Measurements from ENCODE around the gene ASTN2.
"Not testable (repeated sequence)": the region's sequence is repeated elsewhere in the genome, so short reads cannot be mapped to it uniquely, and the experiment has no call there.

The ASTN2 gene

DNA sequence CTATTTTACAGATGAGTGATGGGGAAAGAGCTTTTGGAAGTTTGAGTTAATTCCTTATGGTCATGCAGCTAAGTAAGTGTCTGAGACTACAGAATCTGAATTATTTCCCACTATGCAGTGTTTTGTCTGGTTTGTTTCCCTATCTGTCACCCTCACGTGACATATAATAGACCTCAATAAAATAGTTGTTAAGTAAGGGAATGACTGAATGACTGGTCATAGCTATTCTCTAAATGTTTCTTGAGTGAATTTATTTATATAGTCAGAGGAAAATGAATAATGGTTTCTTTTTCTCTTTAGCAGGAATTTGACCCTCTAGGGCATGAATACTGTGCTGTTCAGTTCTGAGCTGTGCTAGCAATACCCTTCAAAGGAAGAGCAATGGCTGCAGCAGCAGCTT is 717.5 kb downstream of the ASTN2 start:
- DNase-seq (no peak), ATAC-seq (no peak)

DNA sequence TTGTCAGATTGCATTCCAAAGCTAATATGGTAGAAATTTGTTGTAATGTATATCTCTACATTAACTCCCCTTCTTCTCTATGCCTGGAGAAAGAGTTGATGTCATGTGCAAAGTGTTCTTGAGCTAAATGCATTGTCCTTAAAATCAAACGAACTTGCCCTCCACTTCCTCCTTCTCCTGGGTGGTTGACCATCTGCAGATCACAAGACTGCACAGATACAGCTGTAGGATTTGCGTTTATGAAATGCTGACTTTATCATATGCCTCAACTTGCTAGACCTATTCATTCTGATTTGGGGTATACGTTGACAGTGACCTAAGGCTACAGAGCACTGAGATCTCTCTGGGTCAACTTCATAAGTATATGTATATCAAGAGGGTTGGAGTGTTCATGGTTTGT is 719.4 kb downstream of the ASTN2 start:
- ATAC-seq (no peak), DNase-seq (no peak)

DNA sequence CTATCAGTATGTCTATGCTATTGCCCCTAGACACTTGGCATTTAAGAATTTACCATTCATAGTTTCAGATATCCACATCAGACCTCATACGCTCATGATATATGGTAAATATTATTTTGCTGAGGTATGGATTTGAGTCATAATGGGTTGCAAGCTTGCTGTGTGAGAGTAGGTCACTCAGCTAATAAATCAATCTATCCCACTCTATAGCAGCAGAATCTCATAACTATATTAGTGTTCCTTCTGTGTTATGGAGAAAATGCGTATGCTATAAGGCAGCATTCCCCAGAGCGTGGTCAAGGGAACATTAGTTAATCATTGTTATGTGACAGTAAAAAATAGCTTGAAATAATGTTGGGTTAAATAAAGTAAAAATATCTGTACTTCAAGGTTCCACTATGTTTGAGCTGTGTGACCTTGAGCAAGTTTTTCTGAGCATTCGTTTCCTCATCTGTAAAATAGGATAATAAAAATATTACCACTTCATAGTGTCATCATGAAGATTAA is 720.0 kb downstream of the ASTN2 start:
- no peak for DNase-seq
- ATAC-seq, result no peak

DNA sequence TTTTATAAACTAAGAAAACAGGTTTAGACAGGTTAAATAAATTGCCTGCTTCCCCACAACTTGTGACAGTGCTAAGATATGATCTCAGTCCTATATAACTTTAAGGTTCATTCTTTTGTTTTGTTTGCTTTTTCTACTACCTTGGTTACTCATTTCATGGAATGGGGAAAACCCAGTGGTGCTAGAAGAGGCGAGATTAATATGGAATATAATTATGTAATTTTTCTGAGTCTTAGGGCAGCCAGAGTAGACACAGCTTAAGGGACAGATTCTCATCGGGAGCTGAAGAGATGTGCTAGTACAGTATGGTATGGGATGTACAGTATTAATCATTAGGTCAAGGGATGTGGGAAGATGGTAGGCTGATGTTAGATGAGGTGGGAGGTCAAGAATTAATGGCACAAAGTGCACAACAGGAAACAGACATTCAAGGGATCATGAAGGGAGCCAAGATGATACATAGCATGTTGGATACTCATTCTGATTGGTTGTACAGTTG is 721.6 kb downstream of the ASTN2 start:
- ATAC-seq (peak; percentile 30), DNase-seq (no peak)

- ATAC-seq, result no peak
- no peak for DNase-seq
These were observed 722.2 kb downstream of the ASTN2 start for GRCh38 chr9:116692616-116693015.

DNA sequence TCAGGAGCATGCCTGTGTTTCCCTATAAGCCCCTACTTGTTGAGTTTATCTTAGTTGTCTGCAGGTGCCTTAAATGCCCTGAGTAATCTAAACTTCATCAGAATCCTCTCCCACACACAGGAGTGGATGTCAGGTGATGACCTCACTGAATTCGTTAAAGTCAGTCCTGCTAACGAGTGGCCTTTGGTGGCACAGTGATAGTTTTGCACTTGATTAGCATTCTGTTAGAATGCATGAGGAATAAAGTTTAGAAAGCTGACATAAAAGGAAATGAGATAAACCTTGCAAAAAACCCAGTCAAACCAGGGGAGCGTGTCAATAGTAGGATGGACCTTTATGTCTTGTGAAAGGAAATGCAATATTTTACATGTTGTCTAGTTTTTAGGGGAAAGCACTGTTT is 723.2 kb downstream of the ASTN2 start:
- no peak for DNase-seq
- ATAC-seq, result no peak

GRCh38 chr9:116690805-116691204 is 724.1 kb downstream of the ASTN2 start:
- not testable (repeated sequence) for DNase-seq, ATAC-seq

- ATAC-seq, result no peak
- DNase-seq, result no peak
These were observed 725.3 kb downstream of the ASTN2 start for GRCh38 chr9:116689486-116690032.

GRCh38 chr9:116688806-116689485 is 725.9 kb downstream of the ASTN2 start:
- ATAC-seq, result no peak

GRCh38 chr9:116687754-116688135 is 727.1 kb downstream of the ASTN2 start:
- DNase-seq, result peak; percentile 11

More at GRCh38 chr9:116688806-116689485, 725.9 kb downstream of the ASTN2 start:
- no peak for DNase-seq

GRCh38 chr9:116687074-116687753 is 727.6 kb downstream of the ASTN2 start, which contains the start of gene TRIM32:
TRIM32 (plus strand) TSS chr9:116687305; CDS start chr9:116697743, 10,438 bp downstream.
- peak; percentile 96 for DNase-seq
- ATAC-seq, result peak; percentile 97

More at GRCh38 chr9:116687754-116688135, 727.1 kb downstream of the ASTN2 start:
- peak; percentile 9 for ATAC-seq

- ATAC-seq, result no peak
- peak; percentile 10 for DNase-seq
These were observed 728.2 kb downstream of the ASTN2 start for GRCh38 chr9:116686693-116687073.

- DNase-seq, result no peak
- ATAC-seq, result no peak
These were observed 728.7 kb downstream of the ASTN2 start for GRCh38 chr9:116686135-116686534.

GRCh38 chr9:116685166-116685565 is 729.7 kb downstream of the ASTN2 start:
- no peak for ATAC-seq
- DNase-seq, result no peak

- ATAC-seq, result no peak
- DNase-seq, result no peak
These were observed 731.3 kb downstream of the ASTN2 start for GRCh38 chr9:116683535-116683934.

GRCh38 chr9:116674210-116674980 is 740.5 kb downstream of the ASTN2 start:
- no peak for DNase-seq
- ATAC-seq, result no peak

DNA sequence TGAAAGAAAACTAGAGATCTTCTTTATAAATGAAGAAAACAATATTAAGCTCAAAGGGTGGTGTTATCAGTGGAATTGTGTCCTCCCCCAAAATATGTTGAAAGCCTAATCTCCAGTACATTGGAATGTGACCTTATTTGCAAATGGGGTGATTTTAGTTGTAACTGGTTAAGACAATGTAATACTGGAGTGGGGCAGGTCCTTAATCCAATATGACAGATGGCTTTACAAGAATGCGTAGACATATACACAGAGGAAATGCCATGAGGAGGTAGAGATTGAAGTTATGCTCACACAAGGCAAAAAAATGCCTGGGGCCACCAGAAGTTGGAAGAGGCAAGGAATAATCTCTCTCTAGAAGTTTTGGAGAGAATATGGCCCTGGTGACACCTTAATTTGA is 741.5 kb downstream of the ASTN2 start:
- ATAC-seq (no peak), DNase-seq (no peak)

- ATAC-seq (no peak), DNase-seq (no peak)
These were observed 743.3 kb downstream of the ASTN2 start for GRCh38 chr9:116671605-116672004.

GRCh38 chr9:116668970-116669695 is 745.7 kb downstream of the ASTN2 start:
- DNase-seq (no peak), ATAC-seq (no peak)

DNA sequence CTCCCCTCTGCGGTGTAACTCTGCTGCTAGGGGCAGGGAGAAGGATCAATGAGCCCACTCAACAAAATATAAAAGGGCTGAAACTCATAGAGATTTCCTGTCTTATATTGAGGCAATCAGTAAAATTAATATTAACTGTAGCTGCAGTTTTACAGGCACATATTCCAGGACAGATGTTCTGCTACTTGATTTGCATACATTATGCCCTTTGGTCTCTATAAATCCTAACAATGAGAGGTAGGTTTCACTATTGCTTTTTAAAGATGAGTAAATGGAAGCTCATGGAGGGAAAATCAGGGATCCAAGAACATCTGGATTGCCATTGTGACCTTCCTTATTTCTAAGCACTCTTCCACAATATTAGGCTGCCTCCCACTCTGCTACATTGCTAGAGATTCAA is 751.3 kb downstream of the ASTN2 start:
- ATAC-seq, result no peak
- no peak for DNase-seq

DNA sequence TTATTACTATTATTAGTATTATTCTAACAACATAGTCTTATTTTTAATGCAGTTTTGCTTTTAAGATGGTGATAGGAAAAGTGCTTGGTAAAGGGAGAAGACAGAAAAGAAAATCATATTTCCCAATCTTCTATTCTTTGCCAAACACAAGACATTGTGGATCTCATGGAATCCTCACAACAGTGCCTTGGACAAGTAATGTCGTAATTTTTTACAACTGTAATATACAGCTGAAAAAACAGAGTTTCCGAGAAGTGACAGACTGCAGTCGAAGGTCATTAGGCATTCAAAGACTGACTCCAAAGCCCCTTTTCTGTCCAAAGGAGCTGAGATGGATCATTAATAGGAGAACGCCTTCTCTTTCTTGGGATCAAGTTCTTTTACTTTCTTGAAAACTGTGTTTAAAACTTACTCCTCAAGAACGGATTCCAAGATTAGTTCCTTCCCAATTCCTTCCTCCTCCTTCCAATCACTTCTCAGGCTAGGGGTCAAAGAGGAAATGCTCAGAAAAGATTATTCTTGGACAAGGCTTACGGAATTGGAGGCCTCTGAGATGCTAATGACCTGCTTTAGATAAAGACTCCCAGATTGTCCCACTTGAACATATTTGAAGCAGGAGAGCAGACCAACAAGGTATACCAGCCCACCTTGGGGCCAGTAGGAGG is 752.1 kb downstream of the ASTN2 start:
- DNase-seq (no peak), ATAC-seq (no peak)

Measured in stimulated activated naive CD8-positive, alpha-beta T cell treated with anti-CD3 and anti-CD28 coated beads, Interleukin-15, Interleukin-2, amounts not matched to agents 100 U/mL and 50 U/mL, for 24 hours (primary cell).